T follicular helper cell (primary cell): ENCODE data around the gene HIGD1C.
A peak's percentile ranks its signal among the peaks of the same experiment; 100 is the strongest.
"Not testable (repeated sequence)": the region's sequence is repeated elsewhere in the genome, so short reads cannot be mapped to it uniquely, and the experiment has no call there.

ENCODE experiments used
- DNase-seq: peaks from one replicate; pipeline ENCODE4 v3.0.0-alpha.2; 2020; ENCODE audit warnings: low read depth

HIGD1C gene

DNA sequence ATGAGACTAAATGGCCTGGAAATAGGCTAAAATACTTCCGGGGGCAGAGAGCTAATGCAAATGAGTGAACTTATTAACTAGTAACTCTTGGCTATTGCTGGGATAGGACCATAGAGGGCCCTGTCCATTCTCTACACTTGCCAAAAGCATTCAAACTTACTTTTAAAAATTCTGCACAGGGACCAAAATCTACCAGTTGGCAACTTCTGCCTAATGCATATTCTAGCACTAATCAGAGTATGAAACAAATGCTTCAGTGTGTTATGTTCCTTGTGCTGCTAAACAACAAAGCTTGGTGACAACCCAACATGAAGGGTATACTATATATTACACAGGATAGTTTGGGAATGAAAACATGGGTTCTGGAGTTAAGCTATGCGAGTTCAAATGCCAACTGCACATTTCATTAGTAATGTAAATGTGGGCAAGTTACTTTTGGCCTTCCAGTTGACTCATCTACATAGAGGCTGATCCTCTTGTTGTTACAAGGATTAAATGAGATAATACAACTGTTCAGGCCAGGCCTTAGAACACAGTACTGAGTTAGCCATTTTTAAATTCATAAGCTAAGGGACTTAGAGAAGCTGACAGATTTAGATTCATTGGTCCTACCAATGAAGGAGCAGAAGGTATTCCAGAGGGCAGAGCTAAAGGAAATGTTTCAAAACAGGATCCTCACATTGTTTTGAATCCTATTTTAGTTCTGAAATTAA lies 32.4 kb downstream of the HIGD1C start:
- no peak for DNase-seq

DNA sequence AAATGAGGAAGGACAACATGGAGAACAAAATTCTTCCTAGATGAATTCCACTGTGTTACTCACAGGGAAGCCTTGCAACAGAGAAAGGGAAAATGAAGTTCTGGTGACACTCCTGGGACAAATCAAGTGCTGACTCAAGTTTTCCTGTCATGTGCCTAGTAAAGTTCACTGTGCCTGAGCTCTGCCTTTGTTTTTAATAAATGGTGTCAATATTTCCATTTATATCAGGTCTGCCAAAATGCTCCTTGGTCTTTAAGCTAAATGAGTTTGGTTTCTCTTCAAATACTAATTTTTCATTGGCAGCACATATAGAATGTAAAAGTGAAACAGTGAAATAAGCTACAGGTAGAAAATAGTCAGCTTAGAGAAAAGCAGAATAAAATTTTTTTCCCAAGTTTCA lies 33.0 kb downstream of the HIGD1C start:
- DNase-seq, result no peak

DNA sequence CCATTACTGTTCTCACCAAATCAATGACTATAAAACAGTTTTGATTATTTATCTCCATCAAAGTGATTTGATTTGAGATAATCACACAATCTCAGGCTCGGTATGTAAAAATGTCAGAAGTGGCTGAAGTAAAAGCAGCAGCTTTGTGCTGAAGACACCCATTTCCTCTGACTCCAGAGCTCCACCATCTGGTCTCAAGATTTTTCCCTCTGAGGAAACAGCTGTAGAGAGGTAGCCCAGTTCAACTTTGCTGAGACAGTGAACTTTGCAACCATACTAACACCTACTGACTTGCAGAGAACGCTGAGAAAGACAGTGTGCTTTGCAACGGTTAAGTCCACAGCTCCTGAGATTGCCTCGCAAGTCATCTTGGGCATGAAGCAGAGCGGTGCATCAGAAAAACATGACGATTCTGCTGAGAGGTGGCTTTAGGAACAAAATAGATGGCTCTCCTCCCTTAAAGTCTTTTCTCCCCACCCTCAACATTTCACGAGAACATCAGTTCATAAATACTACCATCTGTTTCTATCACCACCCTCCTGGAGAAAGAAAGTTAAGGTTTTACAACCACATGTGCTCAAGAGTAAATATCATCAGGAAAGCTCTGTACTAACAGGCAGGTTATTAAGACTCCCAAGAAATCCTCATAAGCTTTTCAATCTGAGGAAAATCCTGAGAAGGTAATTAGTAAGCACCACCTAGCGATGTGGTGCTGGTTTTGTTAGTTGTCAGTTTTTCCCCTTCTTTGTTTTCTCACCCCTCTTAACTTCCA lies 34.8 kb downstream of the HIGD1C start:
- DNase-seq, result no peak

DNA sequence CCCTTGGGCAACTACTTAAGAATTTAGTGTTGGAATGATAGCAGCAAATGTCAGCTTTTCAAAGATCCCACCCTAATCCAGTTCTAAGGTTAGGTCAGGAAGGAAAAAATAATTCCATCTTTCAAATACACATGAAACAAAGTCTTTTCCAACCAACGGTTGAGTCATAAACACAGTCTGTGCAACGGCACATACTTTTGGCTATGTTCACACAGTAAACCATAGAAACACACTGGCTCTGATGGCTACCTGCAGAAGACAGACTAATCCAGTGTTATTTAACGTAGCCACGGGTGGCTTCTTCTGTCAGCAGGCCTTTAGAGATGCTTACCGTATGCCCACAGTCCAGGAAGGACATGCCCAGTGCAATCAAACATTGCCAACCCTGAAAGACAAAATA lies 35.7 kb downstream of the HIGD1C start:
- DNase-seq, result no peak

DNA sequence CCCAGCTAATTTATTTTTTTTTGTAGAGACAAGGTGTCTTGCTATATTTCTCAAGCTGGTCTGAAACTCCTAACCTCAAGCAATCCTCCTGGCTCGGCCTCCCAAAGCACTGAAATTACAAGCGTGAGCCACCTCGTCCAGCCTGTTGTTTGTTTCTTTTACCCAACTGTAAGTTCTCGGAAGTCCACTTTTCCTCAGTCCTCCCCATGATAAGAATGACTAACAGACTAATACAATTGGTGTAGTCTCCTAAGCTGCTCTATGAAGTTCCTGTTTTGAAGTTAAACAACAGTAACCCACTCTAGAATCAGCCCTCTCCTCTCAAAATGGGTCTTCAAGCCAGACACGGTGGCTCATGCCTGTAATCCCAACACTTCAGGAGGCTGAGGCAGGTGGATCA lies 36.5 kb downstream of the HIGD1C start:
- DNase-seq, result no peak

DNA sequence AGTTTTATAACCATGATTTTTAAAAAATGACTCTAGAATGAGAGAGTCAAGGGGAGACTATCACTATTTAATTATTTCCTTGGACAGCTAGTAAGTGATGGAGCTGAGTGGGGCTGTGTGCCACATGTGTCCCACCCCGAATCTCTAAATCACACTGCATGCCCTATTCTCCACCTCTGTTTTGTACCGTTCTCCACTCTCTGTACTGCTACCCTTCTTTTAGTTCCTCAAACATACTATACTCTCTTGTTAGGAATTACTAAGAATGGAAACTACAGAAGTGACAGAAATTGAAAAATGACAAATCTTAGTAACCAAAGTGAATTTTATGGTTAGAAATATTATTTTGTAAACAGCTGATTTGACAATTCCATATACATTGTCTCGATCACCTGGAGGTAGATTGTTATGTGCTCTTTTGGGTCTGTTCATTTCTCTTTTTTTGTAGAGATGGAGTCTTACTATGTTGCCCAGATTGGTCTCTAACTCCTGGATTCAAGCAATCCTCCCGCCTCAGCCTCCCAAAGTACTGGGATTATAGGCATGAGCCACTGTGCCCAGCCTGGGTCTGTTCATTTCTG lies 37.9 kb downstream of the HIGD1C start:
- DNase-seq, result no peak

DNA sequence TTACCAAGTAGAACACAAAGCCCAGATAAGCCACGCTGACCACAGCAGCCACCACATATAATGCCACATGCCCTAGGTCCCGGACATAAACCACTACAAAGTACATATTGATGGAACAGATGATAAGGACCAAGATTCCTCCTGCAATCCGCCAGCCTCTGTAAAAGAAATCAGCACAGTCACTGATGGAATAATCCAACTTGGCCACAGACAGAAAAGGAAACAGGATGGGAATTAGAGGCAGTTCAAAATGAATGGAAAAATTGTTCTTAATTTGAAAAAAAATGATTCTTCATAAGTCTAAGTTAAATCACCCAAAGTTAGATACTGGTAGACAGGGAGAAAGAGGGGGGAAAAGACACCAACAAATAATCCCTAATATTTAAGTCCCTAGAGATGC lies 38.4 kb downstream of the HIGD1C start:
- DNase-seq, result no peak

DNA sequence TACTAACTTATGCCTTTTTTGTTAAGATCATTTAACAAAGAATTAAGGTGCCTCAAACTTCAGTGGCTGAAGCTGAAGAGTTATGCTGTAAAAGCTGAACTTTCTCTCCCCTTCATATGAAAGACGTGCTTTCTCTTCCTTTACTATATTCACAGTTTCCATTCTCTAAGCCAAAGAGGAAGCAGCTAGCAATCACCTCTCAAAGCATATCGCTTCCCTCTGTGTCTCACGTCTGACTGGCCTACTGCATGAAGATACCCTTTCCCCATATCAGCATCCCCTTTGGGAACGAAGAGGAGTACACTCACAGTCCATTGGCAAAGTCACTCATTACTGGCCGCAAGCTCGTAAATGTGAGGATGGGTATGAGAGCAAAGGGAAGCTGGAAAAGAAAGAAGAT lies 38.9 kb downstream of the HIGD1C start:
- no peak for DNase-seq

DNA sequence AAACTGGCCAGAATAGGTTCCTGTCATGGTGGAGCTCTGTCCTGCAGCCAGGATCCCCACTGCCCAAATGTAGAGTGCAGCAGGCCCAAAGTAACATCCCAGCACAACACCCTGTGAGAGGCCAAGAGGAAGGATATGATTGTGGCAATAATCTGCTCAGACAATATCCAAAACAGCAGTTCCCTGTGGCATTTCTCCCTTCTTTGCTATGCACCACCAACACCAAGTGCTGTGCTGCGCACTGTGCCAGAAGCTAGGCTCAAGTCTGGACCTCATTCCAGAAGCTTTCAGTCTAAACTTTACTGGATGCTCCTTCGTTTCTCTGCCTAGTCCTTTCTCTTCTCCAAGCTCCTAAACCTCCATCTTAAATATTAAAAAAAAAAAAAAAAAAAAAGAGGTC lies 40.5 kb downstream of the HIGD1C start:
- no peak for DNase-seq

DNA sequence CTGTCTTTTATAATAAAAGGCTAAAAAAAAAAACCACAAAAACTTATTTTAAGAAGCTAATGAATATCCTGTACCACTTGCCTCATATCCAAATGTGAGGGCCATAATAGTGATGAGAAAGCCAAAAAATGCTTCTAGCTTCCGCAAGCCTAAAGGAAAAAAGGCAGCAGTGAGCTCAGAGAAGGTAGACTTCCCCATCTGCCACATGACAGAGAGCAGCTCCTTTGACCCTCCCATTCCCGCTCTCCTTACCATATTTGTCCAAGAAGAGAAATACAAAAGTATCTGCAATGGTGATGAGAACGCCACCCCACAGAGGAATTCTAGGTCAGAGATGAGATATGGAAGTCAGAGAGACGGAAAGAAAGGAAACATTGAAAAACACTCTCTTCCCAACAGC lies 46.7 kb downstream of the HIGD1C start:
- DNase-seq, result no peak

DNA sequence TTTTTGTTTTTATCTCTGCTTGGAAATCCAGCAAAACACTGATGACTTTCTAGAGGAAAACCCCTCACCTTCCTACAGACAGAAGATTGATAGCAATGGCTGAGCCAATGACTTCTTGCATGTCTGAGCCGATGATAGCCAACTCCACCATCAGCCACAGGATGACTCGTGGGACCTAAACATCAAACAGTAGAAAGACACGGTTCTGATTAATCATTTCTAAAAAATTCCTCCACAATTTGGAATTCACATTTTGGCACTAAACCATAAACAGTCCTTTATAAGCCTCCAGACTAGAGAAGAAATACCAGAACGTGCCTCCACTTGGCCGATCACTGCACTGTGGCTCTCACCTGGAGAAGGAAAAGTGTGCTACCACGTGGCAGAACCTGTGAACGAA lies 47.9 kb downstream of the HIGD1C start:
- no peak for DNase-seq

DNA sequence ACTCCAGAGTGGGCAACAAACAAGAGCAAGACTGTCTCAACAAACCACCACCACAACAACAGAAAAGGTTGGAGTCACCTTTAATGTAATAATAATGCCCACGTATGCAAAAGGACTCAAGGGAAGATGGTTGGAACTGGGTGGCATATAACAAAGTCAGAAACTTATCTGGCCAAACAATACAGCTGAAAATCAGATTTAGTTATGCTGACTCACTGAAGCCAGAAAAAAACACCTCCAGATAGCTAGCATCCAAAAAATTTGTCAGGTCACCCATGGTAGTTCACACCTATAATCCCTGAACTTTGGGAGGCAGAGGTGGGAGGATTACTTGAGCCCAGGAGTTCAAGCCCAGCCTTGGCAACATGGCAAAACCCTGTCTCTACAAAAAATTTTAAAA lies 49.5 kb downstream of the HIGD1C start:
- no peak for DNase-seq

DNA sequence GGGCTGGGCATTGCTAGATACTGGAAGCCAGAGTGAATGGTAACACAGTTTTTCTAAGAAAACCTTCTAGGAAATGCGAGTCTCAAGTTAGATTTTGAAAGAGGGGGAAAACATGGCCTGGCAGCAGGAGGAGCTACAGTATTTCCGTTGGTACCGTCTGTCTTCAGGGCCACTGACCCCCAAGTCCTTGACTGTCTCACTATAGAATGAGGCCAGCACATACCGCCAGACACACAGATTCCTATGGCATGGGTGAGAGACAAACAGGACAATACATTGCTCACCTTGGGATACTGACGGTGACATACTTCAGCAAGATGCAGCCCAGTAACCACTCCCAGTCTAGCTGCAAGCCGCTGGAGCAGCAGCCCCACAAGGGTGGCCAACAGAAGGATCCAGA lies 52.2 kb downstream of the HIGD1C start:
- no peak for DNase-seq

DNA sequence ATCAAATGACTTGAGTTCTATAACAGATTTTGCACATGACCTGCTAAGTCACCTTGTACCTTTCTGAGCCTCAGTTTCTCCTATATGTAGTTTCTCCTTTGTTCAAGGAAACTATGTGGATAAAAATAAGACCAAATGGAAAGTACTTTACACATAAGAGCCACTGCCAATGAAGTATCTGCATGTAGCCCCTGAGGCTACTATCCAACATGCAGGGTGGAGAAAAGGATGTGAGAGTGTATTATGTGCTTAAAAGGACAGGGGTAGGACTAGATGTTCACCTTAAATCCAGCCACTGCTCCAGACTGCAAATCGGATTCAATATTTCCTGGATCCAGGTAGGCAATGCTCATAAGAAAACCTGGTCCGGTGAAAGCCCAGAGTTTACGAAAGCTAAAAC lies 52.7 kb downstream of the HIGD1C start:
- no peak for DNase-seq

DNA sequence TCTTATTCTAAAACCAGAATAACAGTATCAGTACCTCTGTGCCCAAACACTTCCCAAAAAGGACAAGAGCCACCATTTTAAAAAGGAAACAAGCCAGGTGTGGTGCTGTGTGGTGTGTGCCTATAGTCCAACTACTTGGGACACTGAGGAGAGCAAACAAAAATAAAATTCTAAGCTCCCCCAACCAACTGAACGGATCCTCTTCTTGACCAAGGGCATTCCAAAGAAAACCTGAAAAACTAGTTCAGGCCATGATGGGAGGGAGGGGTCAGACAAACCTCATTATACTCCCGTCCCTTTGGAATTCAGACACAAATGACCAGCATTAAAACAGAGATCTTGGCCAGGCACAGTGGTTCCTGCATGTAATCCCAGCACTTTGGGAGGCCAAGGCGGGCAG lies 53.3 kb downstream of the HIGD1C start:
- no peak for DNase-seq

DNA sequence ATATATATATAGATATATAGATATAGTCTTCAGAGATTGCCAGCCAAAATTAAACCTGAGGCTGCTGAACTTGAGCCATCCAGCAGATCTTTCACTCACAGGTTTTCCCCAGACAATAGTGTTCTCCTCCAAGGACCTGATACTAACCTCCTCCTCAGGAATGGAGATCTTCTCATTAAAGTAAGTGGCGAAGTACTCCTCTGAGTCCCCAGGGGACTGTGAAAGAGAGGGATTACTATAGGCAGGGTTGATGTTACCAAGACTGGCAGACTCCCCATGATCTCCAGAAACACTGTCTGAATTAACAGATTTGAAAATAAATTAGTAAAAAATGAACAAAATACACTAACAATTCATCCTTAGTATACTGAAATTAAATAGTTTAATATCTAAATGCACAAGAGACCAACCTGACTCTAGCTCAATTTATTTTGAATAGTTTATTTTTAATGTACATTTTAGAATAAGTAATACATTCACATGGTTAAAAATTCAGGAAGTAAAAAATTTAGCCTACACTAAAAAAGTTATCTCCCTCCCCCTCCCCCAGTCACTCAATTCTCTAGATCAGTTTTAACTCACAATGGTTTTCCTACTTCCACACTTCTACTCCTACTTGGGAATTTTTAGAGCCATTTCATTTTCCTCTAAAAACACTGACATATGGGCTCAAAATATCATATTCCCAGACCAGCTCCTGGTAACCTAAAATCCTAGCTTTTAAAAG lies 56.1 kb downstream of the HIGD1C start:
- no peak for DNase-seq

DNA sequence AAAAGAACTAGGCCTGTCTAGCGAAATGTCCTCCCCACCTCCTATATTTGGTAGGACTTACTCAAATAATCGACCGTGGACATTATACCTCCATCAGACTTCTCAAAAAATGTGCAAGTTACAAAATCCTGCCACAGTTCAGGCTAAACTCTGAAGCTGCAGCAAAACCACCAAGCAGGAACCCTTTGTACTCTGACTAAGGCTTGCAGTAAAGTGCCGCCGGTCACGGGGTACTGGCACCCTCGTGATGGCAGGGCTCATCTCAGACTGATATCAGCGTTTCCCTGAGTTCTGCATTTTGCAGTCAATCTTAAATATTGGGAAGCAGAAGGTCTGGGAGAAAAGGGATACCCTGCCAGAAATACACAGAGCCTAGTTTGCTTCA lies 56.7 kb downstream of the HIGD1C start:
- peak; percentile 45 for DNase-seq

DNA sequence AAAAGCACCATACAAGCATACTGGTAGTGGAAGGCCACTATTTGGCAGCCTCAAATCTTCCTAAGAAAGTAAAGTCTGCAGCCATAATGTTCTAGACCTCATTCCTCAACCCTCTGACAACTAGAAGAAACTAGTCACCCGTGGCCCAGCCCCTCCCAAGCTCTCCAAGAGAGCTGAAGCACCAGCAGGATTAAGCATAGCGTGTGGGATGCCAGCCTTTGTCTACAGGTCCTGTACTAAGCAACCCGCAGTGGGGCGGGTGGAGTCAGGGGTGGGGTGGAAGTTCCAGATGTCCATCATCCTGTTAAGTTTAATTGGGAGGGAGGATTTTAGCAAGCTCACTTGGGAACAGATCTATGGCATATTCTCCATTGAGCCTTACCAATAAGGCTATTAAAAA lies 59.6 kb downstream of the HIGD1C start:
- no peak for DNase-seq

DNA sequence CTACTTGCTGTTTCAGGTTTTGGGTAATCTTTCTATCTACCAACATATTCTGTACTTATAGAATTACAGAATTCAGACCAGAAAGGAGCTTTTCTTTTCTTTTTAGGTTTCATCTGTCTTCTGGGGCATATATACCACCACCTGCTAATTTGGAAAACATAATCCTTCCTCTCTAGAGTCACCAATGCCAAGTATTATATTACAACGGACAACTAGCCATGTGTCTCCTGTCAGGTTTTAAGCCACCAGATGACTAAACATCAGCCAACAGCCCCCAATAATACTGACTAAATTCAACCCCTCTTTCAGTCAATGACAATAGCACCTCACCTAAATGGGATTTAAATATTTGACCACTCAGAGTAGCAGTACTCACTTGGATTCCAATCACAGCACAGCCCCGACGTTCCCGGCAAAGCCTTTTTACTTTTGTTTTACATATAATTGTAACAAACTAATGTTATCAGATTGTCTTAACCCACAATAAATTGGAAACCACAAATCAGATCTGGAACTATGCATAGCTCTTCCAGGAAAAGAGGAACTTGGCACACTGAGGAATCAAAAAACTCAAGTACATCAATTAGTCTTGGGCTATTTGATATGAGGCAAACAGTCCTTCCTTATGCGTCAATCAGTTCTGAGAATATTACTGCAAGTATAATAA lies 60.4 kb downstream of the HIGD1C start:
- DNase-seq, result no peak

DNA sequence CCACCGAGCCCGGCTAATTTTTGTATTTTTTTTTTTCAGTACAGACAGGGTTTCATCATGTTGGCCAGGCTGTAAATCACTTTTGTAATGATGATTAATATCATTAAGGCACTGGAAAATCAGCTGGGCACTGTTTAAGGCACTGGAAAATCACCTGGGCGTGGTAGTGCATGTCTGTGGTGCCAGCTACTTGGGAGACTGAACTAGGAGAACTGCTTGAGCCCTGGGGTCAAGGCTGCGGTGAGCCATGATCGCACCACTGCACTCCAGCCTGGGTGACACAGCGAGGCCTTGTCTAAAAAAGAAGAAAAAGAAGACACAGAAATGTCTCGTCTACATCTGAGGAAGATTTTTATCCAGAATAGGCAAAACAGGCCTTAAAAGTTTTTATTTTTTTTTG lies 61.1 kb downstream of the HIGD1C start:
- no peak for DNase-seq

DNA sequence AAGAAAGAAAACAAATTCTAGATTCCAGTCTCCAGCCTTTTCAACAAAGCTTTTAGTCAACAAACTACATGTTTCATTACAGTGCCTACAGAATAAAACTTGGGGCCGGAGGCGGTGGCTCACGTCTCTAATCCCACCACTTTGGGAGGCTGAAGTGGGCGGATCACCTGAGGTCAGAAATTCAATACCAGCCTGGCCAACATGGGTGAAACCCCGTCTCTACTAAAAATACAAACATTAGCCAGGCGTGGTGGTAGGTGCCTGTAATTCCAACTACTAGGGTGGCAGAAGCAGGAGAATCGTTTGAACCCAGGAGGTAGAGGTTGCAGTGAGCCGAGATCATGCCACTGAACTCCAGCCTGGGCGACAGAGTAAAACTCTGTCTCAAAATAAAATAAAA lies 62.1 kb downstream of the HIGD1C start:
- DNase-seq, result not testable (repeated sequence)

DNA sequence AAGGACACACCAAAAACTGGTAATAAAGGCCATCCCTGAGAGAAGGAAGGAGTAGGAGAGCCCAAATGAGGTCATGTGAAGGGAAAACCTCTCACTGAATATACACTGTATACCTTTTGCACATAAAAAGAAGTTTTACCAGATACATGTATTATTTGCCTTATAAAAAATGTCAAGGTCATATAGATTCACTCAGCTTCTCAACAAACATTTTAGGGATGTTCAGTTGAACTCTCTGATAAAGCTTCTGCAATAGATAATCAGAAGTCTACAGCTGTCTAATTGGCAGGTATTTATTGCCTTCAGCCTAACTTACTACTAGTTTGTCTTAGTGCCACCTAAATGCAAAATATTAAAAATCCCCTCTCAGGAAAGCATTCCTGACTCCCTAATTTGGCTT lies 65.1 kb downstream of the HIGD1C start:
- DNase-seq, result no peak
